Measurements from ENCODE around the gene ZNF91. TPM values are rescaled to one million over a fixed set of nuclear protein-coding genes. Genes with fewer than 3 reads are reported as not detected.

The ZNF91 gene
- total RNA-seq, 1 experiment from 2014 or later = 43.5 TPM

GRCh38 chr19:23315286-23315685, 80.0 kb downstream of the ZNF91 start:
- Histone ChIP-seq H3K79me2 (ENCODE audit: insufficient read depth, low read length) (no peaks in the 10 kb centered on the region), H3K27me3 (ENCODE audit: insufficient read depth, low read length) (no peaks in the 10 kb centered on the region), H3T11ph (ENCODE audit: low read length) (no peak overlapping the region), H2AK5ac (ENCODE audit: insufficient read length, low read length) (no peak overlapping the region), H3K27ac (ENCODE audit: insufficient read length, low read depth, low read length) (no peak overlapping the region), H2BK5ac (ENCODE audit: insufficient read length, low read length) (no peak overlapping the region), H2BK12ac (ENCODE audit: insufficient read length, low read depth, low read length) (no peak overlapping the region), H4K91ac (ENCODE audit: insufficient read length, low read depth, low read length) (no peak overlapping the region), H3K79me1 (ENCODE audit: insufficient read depth, low read depth, low read length, poor library complexity, severe bottlenecking) (no peaks in the 10 kb centered on the region), H2BK120ac (ENCODE audit: low read depth, low read length, poor library complexity, severe bottlenecking) (no peak overlapping the region), H3K56ac (ENCODE audit: insufficient read length, low read depth, low read length) (no peak overlapping the region), H3K23me2 (ENCODE audit: insufficient read length, low read depth, low read length, poor library complexity, severe bottlenecking) (no peaks in the 10 kb centered on the region), H3K4me2 (ENCODE audit: insufficient read depth, insufficient read length, low read length) (no peak overlapping the region), H2AFZ (ENCODE audit: low read length) (no peak overlapping the region), H3K4ac (ENCODE audit: low read depth, low read length) (no peak overlapping the region), H3K4me1 (ENCODE audit: insufficient read depth, low read length) (no peaks in the 10 kb centered on the region), H4K20me1 (ENCODE audit: control insufficient read depth, insufficient read depth, insufficient read length) (no peaks in the 10 kb centered on the region), H4K5ac (ENCODE audit: insufficient read length, low read depth, low read length) (no peak overlapping the region), H3K9ac (ENCODE audit: extremely low read depth, insufficient read length, low read length) (no peak overlapping the region), H3K9me3 (ENCODE audit: control insufficient read depth, low read depth, low read length) (peaks cover 12% of the 10 kb centered on the region), H2BK20ac (ENCODE audit: low read depth, low read length, poor library complexity, severe bottlenecking) (no peak overlapping the region), H3K18ac (ENCODE audit: insufficient read length, low read depth, low read length) (no peak overlapping the region), H3K14ac (ENCODE audit: insufficient read depth, low read length) (no peak overlapping the region), H2BK15ac (ENCODE audit: low read depth, low read length) (no peak overlapping the region), H4K8ac (replicated peaks; ENCODE audit: insufficient read length, low read depth, low read length) (no peak overlapping the region), H3K23ac (ENCODE audit: insufficient read length, low read depth, low read length) (no peak overlapping the region)
- WGBS (ENCODE audit: extremely low coverage, insufficient read length, low lambda C conversion rate) = no CpG with 5 or more reads among the region's 2 CpGs
- Mint-ChIP-seq H3K4me1 (no peaks in the 10 kb centered on the region), H3K36me3 (ENCODE audit: insufficient read depth in 1 of 3, low read depth in 3 of 3) (peaks cover 0 to 14% (median 2%) of the 10 kb centered on the region in 3 experiments; a peak in 5 of 7 replicates), H3K27ac (no peak overlapping the region), H3K4me3 (no peak overlapping the region), H3K9me3 (peaks cover 84 to 93% of the 10 kb centered on the region in 2 experiments), H3K27me3 (ENCODE audit: low read depth) (no peaks in the 10 kb centered on the region; the same call in 1 of the 2 replicates)
- no peak for TF ChIP-seq CTCF (conservative IDR thresholded peaks at IDR 0.05)
- DNase-seq = no peak

Data from H9 (cell line).